Epithelial cell of esophagus (primary cell): Measurements from ENCODE around the gene ATG2A.

Experiments
- DNase-seq: peaks from one replicate; pipeline ENCODE4 v3.0.0; 2010; ENCODE audit warnings: low read depth
- H3K4me3 ChIP-seq: 2 replicates; pipeline ENCODE4 v1.5.1; 2011; ENCODE audit warnings: mild to moderate bottlenecking, low read length, control low read depth
- CTCF ChIP-seq: IDR thresholded peaks from 2 replicates; pipeline ENCODE4 v1.5.1; 2011; ENCODE audit warnings: low read depth, mild to moderate bottlenecking, low read length, control low read depth, inconsistent platforms; ENCODE audit not compliant: insufficient read depth; ENCODE audit errors: missing control alignments

Gene ATG2A

GRCh38 chr11:64923944-64924909 lies 7.2 kb upstream of the ATG2A start, which contains the start of gene PPP2R5B:
Gene PPP2R5B (plus strand): TSS chr11:64924689. CDS start chr11:64925735, 1,046 bp downstream.
- TF ChIP-seq CTCF = no peak
- peak within 1 kb of the TSS; percentile 79 for H3K4me3 ChIP-seq
- DNase-seq = peak; percentile 95

GRCh38 chr11:64923151-64923661 lies 6.2 kb upstream of the ATG2A start:
- no peak overlapping the region for H3K4me3 ChIP-seq
- DNase-seq = no peak
- TF ChIP-seq CTCF = no peak

- TF ChIP-seq CTCF = no peak
- no peak overlapping the region for H3K4me3 ChIP-seq
- no peak for DNase-seq
Observed at GRCh38 chr11:64921384-64921783, 4.4 kb upstream of the ATG2A start.

GRCh38 chr11:64920124-64920523 lies 3.1 kb upstream of the ATG2A start:
- no peak for TF ChIP-seq CTCF

GRCh38 chr11:64919627-64920026 lies 2.6 kb upstream of the ATG2A start:
- DNase-seq = no peak
- no peak overlapping the region for H3K4me3 ChIP-seq
- TF ChIP-seq CTCF = no peak

More at GRCh38 chr11:64920124-64920523, 3.1 kb upstream of the ATG2A start:
- no peak overlapping the region for H3K4me3 ChIP-seq
- no peak for DNase-seq

GRCh38 chr11:64918017-64918416 lies 1.0 kb upstream of the ATG2A start:
- peak overlapping the region; percentile 98 for H3K4me3 ChIP-seq
- peak; percentile 46 for DNase-seq
- TF ChIP-seq CTCF = peak; percentile 15
